Endothelial cell of umbilical vein (primary cell): ENCODE results near the gene GBP7.

Source experiments
- EZH2 ChIP-seq: IDR thresholded peaks from 2 replicates; pipeline ENCODE4 v1.6.1; 2012; ENCODE audit warnings: borderline replicate concordance, low read depth, mild to moderate bottlenecking, moderate library complexity, low read length, inconsistent platforms; ENCODE audit not compliant: severe bottlenecking
- MYC ChIP-seq: IDR thresholded peaks from one replicate; pipeline ENCODE4 v1.6.1; 2011; ENCODE audit warnings: mild to moderate bottlenecking, low read depth, low read length
- POLR2A ChIP-seq: IDR thresholded peaks from 2 replicates; pipeline ENCODE4 v1.6.1; 2012; ENCODE audit warnings: low read depth, mild to moderate bottlenecking, control low read depth, low read length
- POLR2AphosphoS5 ChIP-seq: IDR thresholded peaks from 2 replicates; pipeline ENCODE4 v1.6.1; 2012; ENCODE audit warnings: low read depth, mild to moderate bottlenecking, control low read depth, low read length, moderate library complexity; ENCODE audit not compliant: insufficient read depth
- TF ChIP-seq, protein P1 (sequence below), 2 donors: IDR thresholded peaks; 1 replicate in 1 of 2; 2 replicates in 1 of 2; pipeline ENCODE4 v1.5.1; 2011; ENCODE audit warnings: low read length in 2 of 2, mild to moderate bottlenecking in 2 of 2, moderate library complexity in 2 of 2, control low read depth in 1 of 2, inconsistent platforms in 1 of 2, low read depth in 1 of 2; ENCODE audit not compliant: insufficient read depth in 1 of 2; ENCODE audit errors: extremely low read depth in 1 of 2
- TF ChIP-seq, protein P2 (sequence below): IDR thresholded peaks from 2 replicates; pipeline ENCODE4 v1.6.1; 2011; ENCODE audit not compliant: insufficient read depth, insufficient read length

GRCh38 chr1:89087241-89087640 lies 88.6 kb downstream of the GBP7 start:
- no peak for TF ChIP-seq EZH2
- TF ChIP-seq, protein P1, sequence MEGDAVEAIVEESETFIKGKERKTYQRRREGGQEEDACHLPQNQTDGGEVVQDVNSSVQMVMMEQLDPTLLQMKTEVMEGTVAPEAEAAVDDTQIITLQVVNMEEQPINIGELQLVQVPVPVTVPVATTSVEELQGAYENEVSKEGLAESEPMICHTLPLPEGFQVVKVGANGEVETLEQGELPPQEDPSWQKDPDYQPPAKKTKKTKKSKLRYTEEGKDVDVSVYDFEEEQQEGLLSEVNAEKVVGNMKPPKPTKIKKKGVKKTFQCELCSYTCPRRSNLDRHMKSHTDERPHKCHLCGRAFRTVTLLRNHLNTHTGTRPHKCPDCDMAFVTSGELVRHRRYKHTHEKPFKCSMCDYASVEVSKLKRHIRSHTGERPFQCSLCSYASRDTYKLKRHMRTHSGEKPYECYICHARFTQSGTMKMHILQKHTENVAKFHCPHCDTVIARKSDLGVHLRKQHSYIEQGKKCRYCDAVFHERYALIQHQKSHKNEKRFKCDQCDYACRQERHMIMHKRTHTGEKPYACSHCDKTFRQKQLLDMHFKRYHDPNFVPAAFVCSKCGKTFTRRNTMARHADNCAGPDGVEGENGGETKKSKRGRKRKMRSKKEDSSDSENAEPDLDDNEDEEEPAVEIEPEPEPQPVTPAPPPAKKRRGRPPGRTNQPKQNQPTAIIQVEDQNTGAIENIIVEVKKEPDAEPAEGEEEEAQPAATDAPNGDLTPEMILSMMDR (IDR thresholded peaks at IDR 0.05; ENCODE audit: extremely low read depth in 1 of 2, insufficient read depth in 1 of 2, low read depth in 1 of 2, low read length in 2 of 2): no peak
- no peak for TF ChIP-seq POLR2A
- TF ChIP-seq MYC: no peak
- no peak for TF ChIP-seq POLR2AphosphoS5
- TF ChIP-seq, protein P2, sequence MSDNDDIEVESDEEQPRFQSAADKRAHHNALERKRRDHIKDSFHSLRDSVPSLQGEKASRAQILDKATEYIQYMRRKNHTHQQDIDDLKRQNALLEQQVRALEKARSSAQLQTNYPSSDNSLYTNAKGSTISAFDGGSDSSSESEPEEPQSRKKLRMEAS: no peak
